ENCODE data around the gene FKBP2.

FKBP2 gene

DNA sequence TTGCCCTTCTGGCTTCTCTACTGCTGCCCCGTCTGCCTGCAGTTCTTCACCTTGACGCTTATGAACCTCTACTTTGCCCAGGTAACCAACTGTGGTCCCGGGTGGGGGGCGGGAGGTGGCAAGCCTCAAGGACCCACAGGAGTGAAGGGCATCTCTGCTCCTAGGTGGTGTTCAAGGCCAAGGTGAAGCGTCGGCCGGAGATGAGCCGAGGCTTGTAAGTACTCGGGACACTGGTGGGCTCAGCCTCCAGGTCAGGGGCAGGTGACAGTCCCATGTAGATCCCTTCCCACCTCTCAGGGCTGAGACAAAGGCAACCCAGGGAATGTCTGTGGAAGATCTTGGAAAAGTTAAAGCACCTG is 45.9 kb downstream of the FKBP2 start:
- DNase-seq = no peak

DNA sequence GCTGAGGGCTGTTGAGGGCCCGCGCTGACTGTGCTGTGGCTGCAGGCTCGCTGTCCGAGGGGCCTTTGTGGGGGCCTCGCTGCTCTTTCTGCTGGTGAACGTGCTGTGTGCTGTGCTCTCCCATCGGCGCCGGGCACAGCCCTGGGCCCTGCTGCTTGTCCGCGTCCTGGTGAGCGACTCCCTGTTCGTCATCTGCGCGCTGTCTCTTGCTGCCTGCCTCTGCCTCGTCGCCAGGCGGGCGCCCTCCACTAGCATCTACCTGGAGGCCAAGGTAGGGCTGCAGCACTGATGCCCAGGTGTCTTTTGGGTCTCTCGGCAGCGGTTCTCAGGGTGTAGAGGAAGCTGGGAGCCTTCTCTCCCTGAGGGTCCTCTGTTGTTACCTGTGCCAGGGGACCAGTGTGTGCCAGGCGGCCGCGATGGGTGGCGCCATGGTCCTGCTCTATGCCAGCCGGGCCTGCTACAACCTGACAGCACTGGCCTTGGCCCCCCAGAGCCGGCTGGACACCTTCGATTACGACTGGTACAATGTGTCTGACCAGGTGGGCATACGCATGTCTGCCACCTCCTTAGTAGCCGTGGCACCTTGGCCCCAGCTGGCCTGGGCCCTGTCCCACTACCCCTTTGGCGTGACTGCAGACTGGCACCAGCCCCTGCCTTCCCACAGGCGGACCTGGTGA is 46.9 kb downstream of the FKBP2 start:
- DNase-seq = no peak

DNA sequence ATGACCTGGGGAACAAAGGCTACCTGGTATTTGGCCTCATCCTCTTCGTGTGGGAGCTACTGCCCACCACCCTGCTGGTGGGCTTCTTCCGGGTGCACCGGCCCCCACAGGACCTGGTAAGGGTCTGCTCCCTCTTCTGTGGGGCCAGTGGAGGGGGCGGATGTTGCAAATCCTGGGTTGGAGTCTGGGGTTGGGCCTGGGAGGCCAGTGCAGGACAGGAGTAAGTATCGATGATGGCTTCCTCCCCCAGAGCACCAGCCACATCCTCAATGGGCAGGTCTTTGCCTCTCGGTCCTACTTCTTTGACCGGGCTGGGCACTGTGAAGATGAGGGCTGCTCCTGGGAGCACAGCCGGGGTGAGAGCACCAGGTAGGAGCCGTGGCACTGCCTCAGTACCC is 47.5 kb downstream of the FKBP2 start:
- DNase-seq = no peak

DNA sequence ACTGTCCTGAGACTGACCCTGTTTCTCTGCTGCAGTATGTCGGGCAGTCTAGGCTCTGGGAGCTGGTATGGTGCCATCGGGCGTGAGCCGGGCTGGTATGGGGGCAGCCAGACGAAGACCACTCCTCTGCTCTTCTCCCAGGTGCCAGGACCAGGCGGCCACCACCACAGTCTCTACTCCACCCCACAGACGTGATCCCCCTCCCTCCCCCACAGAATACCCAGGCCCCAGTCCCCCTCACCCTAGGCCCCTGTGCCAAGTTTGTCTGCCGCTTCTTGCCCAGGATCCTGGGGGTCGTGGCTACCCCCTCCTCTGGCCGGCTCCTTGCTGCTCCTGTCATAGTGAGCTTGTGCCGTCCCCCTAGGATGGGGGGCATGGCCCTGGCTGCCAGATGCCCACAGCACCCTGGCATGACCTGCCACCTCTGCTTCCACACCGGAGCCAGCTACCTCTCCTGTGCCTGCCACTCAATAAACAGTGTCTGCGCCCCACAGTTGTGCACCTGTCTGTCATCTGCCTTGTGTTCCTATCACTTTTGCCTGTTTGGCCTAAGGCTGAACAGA is 48.2 kb downstream of the FKBP2 start:
- DNase-seq = no peak

DNA sequence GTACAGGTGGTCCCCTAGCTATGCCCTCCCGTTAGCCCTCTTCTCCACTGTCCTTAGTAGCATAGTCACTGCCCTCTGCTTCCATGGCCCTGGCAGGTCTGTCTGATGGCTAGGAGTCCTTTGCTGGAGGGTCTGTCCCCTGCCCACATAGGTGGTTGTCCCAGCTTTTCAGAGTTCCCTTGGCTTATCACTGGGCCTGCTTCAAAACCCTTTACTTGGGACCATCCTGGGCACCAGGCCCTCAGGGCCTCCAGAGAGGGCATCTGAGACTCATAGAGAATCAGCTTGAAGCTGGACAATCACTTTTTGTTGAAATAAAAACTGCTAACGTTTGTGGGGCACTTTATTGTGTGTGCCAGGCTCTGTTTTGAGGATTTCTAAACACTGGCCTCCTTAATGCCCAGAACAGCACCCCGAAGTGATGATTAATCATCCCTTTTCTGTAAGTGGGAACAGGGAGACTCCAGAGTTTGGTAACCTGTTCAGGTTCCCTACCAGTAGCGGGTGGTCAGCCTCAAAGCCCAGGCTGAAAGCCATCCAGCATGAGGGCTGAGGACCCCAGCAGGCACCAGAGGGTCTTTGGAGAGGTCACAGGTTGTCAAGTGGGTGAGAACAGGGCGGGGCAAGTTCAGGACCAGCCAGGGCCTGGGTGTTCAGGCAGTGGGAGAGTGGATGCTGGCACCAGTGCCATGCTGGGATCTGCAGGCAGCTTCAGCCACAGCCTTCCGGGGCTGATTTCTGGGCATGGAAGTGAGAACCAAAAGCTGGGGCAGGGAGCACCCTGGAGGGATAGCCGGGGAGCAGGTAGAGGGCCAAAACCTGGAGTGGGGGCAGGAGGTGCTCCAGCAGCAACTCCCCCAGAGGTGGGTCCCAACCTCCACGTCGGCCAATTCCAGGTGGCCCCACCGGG is 49.7 kb downstream of the FKBP2 start:
- DNase-seq = no peak

DNA sequence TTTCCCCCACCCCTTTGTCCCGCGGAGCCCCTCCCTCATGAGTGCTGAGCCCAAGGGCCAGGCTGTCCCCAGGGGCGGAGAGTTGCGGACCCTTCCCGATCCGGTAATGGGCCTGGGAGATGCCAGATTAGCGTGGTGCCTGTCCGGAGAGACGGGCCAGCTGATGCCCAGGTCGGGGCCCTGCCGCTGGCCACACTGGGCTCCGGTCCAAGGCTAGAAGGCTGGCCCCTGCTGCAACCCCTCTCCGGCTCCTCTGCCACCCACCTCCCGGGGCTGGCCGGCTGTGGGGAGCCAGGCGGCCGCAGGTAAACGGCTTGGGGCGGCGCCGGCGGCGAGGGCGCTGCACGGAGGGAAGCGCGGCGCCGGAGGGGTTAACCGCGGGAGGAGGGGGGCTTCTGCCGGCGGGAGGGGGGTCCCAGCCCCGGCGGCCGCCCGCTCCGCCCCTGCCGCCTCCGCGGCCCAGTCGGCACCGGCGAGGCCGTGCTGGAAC is 50.4 kb downstream of the FKBP2 start, which contains the start of gene KCNK4:
TSS of gene KCNK4 (plus strand) at position 41 of the 490 bp plus-strand sequence. CDS start 1,717 bp downstream, outside the sequence.
- no peak for DNase-seq

DNA sequence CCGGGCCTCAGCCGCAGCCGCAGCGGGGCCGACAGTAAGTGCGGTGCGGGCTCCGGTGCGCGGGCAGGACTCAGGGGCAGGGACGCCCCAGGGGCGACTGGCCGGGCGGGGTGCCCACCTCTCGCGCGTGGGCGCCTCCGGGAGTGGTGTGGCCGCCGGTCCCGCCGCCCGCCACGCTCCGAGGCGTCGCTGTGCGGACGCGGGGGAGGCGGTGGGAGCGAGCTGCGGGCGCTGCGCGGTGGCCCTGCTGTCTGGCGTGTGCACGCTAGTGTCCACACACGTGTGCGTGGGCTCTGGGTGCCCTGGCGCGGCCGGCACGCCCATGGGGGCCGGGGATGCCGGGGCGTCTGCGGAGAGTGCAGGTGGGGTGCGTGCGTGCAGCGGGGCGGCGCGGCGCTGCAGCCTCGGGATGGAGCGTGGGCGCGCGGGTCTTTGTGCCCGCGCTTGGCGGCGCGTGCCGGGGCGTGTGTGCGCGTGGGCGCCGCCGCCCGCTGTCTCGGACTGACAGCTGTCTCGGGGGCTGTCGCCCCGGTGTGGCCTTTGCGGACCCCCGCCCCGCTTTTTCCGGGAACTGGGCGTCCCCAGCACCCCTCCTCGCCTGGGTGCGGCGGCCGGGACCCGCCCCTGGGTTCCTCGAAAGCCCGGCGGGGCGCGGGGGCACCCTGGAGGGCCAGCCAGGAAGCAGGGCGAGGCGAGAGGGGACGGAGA is 51.0 kb downstream of the FKBP2 start:
- DNase-seq = no peak

DNA sequence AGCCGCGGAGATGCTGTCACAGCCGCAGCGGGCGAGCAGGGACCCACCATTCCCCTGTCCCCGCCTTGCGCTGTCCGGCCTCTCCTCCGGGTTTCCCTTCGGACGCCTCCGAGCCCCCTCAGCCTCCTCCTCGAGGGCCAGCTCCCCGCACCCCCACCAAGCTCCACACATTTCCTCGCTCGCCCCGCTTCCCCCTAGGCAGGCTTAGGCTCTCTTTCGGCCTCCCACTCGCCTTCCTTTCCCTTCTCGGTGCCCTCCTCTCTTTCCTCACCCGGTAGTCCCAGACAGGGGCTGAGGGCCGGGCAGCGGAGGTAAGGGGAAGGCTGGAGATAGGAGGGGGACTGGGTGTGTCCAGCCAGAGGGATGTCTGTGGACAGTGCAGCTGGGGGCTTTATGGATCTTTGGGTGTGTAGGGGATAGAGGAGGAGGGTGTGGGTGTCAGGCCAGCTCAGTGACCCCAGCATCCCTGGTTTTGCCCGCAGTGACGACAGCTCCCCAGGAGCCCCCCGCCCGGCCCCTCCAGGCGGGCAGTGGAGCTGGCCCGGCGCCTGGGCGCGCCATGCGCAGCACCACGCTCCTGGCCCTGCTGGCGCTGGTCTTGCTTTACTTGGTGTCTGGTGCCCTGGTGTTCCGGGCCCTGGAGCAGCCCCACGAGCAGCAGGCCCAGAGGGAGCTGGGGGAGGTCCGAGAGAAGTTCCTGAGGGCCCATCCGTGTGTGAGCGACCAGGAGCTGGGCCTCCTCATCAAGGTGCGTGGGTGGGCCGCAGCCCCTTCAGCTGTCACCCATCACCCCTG is 51.8 kb downstream of the FKBP2 start:
- DNase-seq = no peak

Data from NCI-H1092 (cell line).